ACHN (cell line): ENCODE results near the gene MYL10.
"Not testable (repeated sequence)": the region's sequence is repeated elsewhere in the genome, so short reads cannot be mapped to it uniquely, and the experiment has no call there.

ENCODE experiments used
- DNase-seq: peaks from one replicate; pipeline ENCODE4 v3.0.0-alpha.2; 2015
- in situ Hi-C: cut with HindIII; loops from 2 replicates; pipeline ENCODE4 v1.10.0; 2017; ENCODE audit warnings: low sequenced_read_pairs, low pct_ligation_motif_present, low pct_unique_long_range_greater_than_20kb

MYL10 gene

GRCh38 chr7:101662447-101662998 lies 33.4 kb upstream of the MYL10 start:
- in situ Hi-C loops, result no loop called here
- no peak for DNase-seq

GRCh38 chr7:101659706-101660105 lies 30.6 kb upstream of the MYL10 start:
- no peak for DNase-seq

GRCh38 chr7:101657171-101657570 lies 28.1 kb upstream of the MYL10 start:
- no peak for DNase-seq
- in situ Hi-C loops, result no loop called here

More at GRCh38 chr7:101659706-101660105, 30.6 kb upstream of the MYL10 start:
- in situ Hi-C loops, result no loop called here

GRCh38 chr7:101651112-101651511 lies 22.0 kb upstream of the MYL10 start:
- in situ Hi-C loops, result no loop called here
- no peak for DNase-seq

- DNase-seq, result peak; percentile 17
- in situ Hi-C loops, result no loop called here
Observed at GRCh38 chr7:101650579-101651081, 21.5 kb upstream of the MYL10 start.

- in situ Hi-C loops, DNase-seq: not testable (repeated sequence)
Observed at GRCh38 chr7:101647876-101648275, 18.8 kb upstream of the MYL10 start.

GRCh38 chr7:101645951-101646350 lies 16.9 kb upstream of the MYL10 start:
- DNase-seq, result no peak
- in situ Hi-C loops, result no loop called here

GRCh38 chr7:101644879-101645278 lies 15.8 kb upstream of the MYL10 start:
- in situ Hi-C loops, result no loop called here

GRCh38 chr7:101639127-101639526 lies 10.0 kb upstream of the MYL10 start:
- in situ Hi-C loops, DNase-seq: not testable (repeated sequence)

More at GRCh38 chr7:101644879-101645278, 15.8 kb upstream of the MYL10 start:
- no peak for DNase-seq

GRCh38 chr7:101636822-101637623 lies 7.9 kb upstream of the MYL10 start:
- in situ Hi-C loops, result no loop called here

GRCh38 chr7:101635484-101635883 lies 6.4 kb upstream of the MYL10 start:
- DNase-seq, result peak; percentile 33
- in situ Hi-C loops, result no loop called here

More at GRCh38 chr7:101636822-101637623, 7.9 kb upstream of the MYL10 start:
- peak; percentile 25 for DNase-seq

- no peak for DNase-seq
- in situ Hi-C loops, result no loop called here
Observed at GRCh38 chr7:101634196-101634717, 5.2 kb upstream of the MYL10 start.

GRCh38 chr7:101633511-101633910 lies 4.4 kb upstream of the MYL10 start:
- DNase-seq, result no peak
- in situ Hi-C loops, result no loop called here

- no peak for DNase-seq
- in situ Hi-C loops, result no loop called here
Observed at GRCh38 chr7:101632641-101633040, 3.5 kb upstream of the MYL10 start.

- in situ Hi-C loops, result no loop called here
- peak; percentile 22 for DNase-seq
Observed at GRCh38 chr7:101631224-101631714, 2.2 kb upstream of the MYL10 start.

- in situ Hi-C loops, result no loop called here
- peak; percentile 48 for DNase-seq
Observed at GRCh38 chr7:101630591-101630990, 1.5 kb upstream of the MYL10 start.

- DNase-seq, result no peak
- in situ Hi-C loops, result no loop called here
Observed at GRCh38 chr7:101628522-101628921, 574 bp downstream of the MYL10 start.

- in situ Hi-C loops, result no loop called here
Observed at GRCh38 chr7:101626758-101627157, 2.3 kb downstream of the MYL10 start.

GRCh38 chr7:101626069-101626671 lies 2.9 kb downstream of the MYL10 start:
- DNase-seq, result no peak
- in situ Hi-C loops, result no loop called here

More at GRCh38 chr7:101626758-101627157, 2.3 kb downstream of the MYL10 start:
- DNase-seq, result no peak
